ENCODE results near the gene ELOVL3. TPM values are rescaled to one million over a fixed set of nuclear protein-coding genes. Genes with fewer than 3 reads are reported as not detected.

The ELOVL3 gene
- total and polyA plus RNA-seq, 2 experiments from 2014 or later = 0.59 TPM; not detected in 1

DNA sequence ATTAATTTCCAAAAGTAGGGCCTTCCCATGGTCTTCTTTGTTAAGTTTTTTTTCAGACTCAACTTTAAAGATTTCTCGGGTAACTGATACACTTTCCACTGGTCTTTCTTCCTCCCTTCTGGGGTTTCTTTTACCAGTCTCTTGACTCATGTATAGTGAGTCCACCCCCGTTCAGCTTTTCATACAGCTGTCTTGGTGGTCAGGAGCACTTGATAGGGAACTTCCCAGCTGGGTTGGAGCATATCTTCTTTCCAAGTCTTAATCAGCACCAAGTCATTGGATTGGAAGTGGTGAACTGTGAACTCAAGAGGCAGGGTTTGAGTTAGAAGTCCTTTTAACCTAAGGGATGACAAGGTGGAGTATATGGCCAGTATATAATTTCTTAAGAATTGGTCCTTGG, 29.2 kb upstream of the ELOVL3 start (continued):
- TF ChIP-seq, protein P1, sequence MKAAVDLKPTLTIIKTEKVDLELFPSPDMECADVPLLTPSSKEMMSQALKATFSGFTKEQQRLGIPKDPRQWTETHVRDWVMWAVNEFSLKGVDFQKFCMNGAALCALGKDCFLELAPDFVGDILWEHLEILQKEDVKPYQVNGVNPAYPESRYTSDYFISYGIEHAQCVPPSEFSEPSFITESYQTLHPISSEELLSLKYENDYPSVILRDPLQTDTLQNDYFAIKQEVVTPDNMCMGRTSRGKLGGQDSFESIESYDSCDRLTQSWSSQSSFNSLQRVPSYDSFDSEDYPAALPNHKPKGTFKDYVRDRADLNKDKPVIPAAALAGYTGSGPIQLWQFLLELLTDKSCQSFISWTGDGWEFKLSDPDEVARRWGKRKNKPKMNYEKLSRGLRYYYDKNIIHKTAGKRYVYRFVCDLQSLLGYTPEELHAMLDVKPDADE (IDR thresholded peaks at IDR 0.05) = no peak
- no peak for TF ChIP-seq JUNB (IDR thresholded peaks at IDR 0.05; ENCODE audit: unreplicated experiment)

DNA sequence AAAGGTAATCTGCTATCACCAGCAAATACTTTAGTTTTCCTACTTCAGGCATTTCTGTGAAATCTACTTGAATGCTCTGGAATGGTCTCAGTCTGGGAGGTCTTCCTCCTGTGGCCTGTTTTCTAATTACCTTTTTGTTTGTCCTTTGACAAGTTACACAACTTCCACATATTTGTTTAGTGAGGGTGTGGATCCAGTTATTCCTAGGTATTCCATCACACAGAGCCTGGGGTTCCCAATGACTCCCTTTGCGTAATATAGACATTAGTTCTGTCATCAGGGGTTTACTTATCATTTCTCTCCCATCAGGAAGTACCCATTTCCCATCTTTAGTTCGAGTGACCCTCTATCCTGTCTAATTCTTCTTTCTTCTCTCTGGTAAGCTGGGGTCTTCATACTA, 28.1 kb upstream of the ELOVL3 start:
- ATAC-seq = no peak
- no peak overlapping the region for H3K4me3 ChIP-seq
- no peaks in the 10 kb centered on the region for H4K20me1 ChIP-seq (replicated peaks; ENCODE audit: insufficient read depth)
- no peak overlapping the region for H3K4me2 ChIP-seq
- Mint-ChIP-seq H3K36me3 (ENCODE audit: low read depth) (peaks cover 8% of the 10 kb centered on the region; the same call in 1 of the 3 replicates), H3K9me3 (peaks cover 55% of the 10 kb centered on the region), H3K27me3 (ENCODE audit: insufficient read depth, low read depth, poor library complexity) (no peaks in the 10 kb centered on the region), H3K4me3 (no peak overlapping the region), H3K27ac (no peak overlapping the region), H3K4me1 (no peaks in the 10 kb centered on the region)
- no peak for DNase-seq (ENCODE audit: low spot score)
- H3K27me3 ChIP-seq (ENCODE audit: insufficient read depth) = no peaks in the 10 kb centered on the region
- H3K9me2 ChIP-seq (ENCODE audit: insufficient read depth) = no peaks in the 10 kb centered on the region
- H3K27ac ChIP-seq (ENCODE audit: low read depth) = no peak overlapping the region
- H3K4me1 ChIP-seq (ENCODE audit: insufficient read depth) = no peaks in the 10 kb centered on the region
- H3F3A ChIP-seq (replicated peaks; ENCODE audit: low read depth) = no peaks in the 10 kb centered on the region
- no peaks in the 10 kb centered on the region for H3K79me2 ChIP-seq (replicated peaks; ENCODE audit: insufficient read depth)
- H3K36me3 ChIP-seq (ENCODE audit: insufficient read depth) = no peaks in the 10 kb centered on the region
- no peak overlapping the region for H2AFZ ChIP-seq
- TF ChIP-seq EZH2phosphoT487 (IDR thresholded peaks at IDR 0.05; ENCODE audit: unreplicated experiment) = no peak
- TF ChIP-seq POLR2AphosphoS5 (IDR thresholded peaks at IDR 0.05; ENCODE audit: low read depth) = no peak
- TF ChIP-seq, protein P2, sequence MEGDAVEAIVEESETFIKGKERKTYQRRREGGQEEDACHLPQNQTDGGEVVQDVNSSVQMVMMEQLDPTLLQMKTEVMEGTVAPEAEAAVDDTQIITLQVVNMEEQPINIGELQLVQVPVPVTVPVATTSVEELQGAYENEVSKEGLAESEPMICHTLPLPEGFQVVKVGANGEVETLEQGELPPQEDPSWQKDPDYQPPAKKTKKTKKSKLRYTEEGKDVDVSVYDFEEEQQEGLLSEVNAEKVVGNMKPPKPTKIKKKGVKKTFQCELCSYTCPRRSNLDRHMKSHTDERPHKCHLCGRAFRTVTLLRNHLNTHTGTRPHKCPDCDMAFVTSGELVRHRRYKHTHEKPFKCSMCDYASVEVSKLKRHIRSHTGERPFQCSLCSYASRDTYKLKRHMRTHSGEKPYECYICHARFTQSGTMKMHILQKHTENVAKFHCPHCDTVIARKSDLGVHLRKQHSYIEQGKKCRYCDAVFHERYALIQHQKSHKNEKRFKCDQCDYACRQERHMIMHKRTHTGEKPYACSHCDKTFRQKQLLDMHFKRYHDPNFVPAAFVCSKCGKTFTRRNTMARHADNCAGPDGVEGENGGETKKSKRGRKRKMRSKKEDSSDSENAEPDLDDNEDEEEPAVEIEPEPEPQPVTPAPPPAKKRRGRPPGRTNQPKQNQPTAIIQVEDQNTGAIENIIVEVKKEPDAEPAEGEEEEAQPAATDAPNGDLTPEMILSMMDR (conservative IDR thresholded peaks at IDR 0.05; ENCODE audit: low read depth in 2 of 2) = no peak
- TF ChIP-seq, protein P1 (IDR thresholded peaks at IDR 0.05) = no peak
- TF ChIP-seq, protein P3, sequence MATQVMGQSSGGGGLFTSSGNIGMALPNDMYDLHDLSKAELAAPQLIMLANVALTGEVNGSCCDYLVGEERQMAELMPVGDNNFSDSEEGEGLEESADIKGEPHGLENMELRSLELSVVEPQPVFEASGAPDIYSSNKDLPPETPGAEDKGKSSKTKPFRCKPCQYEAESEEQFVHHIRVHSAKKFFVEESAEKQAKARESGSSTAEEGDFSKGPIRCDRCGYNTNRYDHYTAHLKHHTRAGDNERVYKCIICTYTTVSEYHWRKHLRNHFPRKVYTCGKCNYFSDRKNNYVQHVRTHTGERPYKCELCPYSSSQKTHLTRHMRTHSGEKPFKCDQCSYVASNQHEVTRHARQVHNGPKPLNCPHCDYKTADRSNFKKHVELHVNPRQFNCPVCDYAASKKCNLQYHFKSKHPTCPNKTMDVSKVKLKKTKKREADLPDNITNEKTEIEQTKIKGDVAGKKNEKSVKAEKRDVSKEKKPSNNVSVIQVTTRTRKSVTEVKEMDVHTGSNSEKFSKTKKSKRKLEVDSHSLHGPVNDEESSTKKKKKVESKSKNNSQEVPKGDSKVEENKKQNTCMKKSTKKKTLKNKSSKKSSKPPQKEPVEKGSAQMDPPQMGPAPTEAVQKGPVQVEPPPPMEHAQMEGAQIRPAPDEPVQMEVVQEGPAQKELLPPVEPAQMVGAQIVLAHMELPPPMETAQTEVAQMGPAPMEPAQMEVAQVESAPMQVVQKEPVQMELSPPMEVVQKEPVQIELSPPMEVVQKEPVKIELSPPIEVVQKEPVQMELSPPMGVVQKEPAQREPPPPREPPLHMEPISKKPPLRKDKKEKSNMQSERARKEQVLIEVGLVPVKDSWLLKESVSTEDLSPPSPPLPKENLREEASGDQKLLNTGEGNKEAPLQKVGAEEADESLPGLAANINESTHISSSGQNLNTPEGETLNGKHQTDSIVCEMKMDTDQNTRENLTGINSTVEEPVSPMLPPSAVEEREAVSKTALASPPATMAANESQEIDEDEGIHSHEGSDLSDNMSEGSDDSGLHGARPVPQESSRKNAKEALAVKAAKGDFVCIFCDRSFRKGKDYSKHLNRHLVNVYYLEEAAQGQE (IDR thresholded peaks at IDR 0.05; ENCODE audit: unreplicated experiment) = no peak
- no peak for TF ChIP-seq ZNF114 (CRISPR knock-in tag; IDR thresholded peaks at IDR 0.05)
- TF ChIP-seq CREB1 (CRISPR knock-in tag; IDR thresholded peaks at IDR 0.05; ENCODE audit: low read depth) = no peak
- TF ChIP-seq JUNB (IDR thresholded peaks at IDR 0.05; ENCODE audit: unreplicated experiment) = no peak
- TF ChIP-seq NANOG (IDR thresholded peaks at IDR 0.05; ENCODE audit: borderline replicate concordance) = no peak
- TF ChIP-seq ZNF331 (CRISPR knock-in tag; IDR thresholded peaks at IDR 0.05; ENCODE audit: low read depth) = no peak
- TF ChIP-seq, protein P4, sequence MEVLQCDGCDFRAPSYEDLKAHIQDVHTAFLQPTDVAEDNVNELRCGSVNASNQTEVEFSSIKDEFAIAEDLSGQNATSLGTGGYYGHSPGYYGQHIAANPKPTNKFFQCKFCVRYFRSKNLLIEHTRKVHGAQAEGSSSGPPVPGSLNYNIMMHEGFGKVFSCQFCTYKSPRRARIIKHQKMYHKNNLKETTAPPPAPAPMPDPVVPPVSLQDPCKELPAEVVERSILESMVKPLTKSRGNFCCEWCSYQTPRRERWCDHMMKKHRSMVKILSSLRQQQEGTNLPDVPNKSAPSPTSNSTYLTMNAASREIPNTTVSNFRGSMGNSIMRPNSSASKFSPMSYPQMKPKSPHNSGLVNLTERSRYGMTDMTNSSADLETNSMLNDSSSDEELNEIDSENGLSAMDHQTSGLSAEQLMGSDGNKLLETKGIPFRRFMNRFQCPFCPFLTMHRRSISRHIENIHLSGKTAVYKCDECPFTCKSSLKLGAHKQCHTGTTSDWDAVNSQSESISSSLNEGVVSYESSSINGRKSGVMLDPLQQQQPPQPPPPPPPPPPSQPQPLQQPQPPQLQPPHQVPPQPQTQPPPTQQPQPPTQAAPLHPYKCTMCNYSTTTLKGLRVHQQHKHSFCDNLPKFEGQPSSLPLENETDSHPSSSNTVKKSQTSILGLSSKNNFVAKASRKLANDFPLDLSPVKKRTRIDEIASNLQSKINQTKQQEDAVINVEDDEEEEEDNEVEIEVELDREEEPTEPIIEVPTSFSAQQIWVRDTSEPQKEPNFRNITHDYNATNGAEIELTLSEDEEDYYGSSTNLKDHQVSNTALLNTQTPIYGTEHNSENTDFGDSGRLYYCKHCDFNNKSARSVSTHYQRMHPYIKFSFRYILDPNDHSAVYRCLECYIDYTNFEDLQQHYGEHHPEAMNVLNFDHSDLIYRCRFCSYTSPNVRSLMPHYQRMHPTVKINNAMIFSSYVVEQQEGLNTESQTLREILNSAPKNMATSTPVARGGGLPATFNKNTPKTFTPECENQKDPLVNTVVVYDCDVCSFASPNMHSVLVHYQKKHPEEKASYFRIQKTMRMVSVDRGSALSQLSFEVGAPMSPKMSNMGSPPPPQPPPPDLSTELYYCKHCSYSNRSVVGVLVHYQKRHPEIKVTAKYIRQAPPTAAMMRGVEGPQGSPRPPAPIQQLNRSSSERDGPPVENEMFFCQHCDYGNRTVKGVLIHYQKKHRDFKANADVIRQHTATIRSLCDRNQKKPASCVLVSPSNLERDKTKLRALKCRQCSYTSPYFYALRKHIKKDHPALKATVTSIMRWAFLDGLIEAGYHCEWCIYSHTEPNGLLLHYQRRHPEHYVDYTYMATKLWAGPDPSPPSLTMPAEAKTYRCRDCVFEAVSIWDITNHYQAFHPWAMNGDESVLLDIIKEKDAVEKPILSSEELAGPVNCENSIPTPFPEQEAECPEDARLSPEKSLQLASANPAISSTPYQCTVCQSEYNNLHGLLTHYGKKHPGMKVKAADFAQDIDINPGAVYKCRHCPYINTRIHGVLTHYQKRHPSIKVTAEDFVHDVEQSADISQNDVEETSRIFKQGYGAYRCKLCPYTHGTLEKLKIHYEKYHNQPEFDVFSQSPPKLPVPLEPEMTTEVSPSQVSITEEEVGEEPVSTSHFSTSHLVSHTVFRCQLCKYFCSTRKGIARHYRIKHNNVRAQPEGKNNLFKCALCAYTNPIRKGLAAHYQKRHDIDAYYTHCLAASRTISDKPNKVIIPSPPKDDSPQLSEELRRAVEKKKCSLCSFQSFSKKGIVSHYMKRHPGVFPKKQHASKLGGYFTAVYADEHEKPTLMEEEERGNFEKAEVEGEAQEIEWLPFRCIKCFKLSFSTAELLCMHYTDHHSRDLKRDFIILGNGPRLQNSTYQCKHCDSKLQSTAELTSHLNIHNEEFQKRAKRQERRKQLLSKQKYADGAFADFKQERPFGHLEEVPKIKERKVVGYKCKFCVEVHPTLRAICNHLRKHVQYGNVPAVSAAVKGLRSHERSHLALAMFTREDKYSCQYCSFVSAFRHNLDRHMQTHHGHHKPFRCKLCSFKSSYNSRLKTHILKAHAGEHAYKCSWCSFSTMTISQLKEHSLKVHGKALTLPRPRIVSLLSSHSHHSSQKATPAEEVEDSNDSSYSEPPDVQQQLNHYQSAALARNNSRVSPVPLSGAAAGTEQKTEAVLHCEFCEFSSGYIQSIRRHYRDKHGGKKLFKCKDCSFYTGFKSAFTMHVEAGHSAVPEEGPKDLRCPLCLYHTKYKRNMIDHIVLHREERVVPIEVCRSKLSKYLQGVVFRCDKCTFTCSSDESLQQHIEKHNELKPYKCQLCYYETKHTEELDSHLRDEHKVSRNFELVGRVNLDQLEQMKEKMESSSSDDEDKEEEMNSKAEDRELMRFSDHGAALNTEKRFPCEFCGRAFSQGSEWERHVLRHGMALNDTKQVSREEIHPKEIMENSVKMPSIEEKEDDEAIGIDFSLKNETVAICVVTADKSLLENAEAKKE (CRISPR knock-in tag; IDR thresholded peaks at IDR 0.05) = no peak
- no peak for TF ChIP-seq STAT1 (IDR thresholded peaks at IDR 0.05; ENCODE audit: unreplicated experiment)

All from GM23338 (cell line).